ENCODE data around the gene RPS6KB2. TPM values are rescaled to one million over a fixed set of nuclear protein-coding genes. Genes with fewer than 3 reads are reported as not detected.
A peak's percentile ranks its signal among the peaks of the same experiment; 100 is the strongest.

RPS6KB2 gene
- total RNA-seq (10 to 100 TPM; 37.4 to 96.6 (median 47.0) TPM), polyA plus RNA-seq (100 to 1,000 TPM in 1 of 3 donors, 10 to 100 TPM in 2; 36.6 to 111 (median 78.6) TPM)
- long read RNA-seq, donor 1, transcript RPS6KB2-201 (15 exons, 1,733 nt) = major isoform, 16 of 16 reads
- long read RNA-seq, donor 1, partial matches to known transcripts = 0 of 16 reads
- long read RNA-seq, donor 1, other reads (novel, unspliced or antisense) = 0 of 16 reads
- long read RNA-seq, donor 2, partial matches to known transcripts = 0 of 3 reads
- long read RNA-seq, donor 2, other reads (novel, unspliced or antisense) = 0 of 3 reads
- long read RNA-seq, donor 3, transcript RPS6KB2-201 (15 exons, 1,733 nt) = major isoform, 9 of 15 reads
- long read RNA-seq, donor 3, partial matches to known transcripts = 6 of 15 reads
- long read RNA-seq, donor 3, other reads (novel, unspliced or antisense) = 0 of 15 reads
- long read RNA-seq, donor 4, transcript RPS6KB2-201 (15 exons, 1,733 nt) = major isoform, 17 of 26 reads
- long read RNA-seq, donor 4, partial matches to known transcripts = 1 of 26 reads
- long read RNA-seq, donor 4, other reads (novel, unspliced or antisense) = 7 of 26 reads
- long read RNA-seq, donor 5, transcript RPS6KB2-201 (15 exons, 1,733 nt) = major isoform, 57 of 94 reads
- long read RNA-seq, donor 5, partial matches to known transcripts = 8 of 94 reads
- long read RNA-seq, donor 5, other reads (novel, unspliced or antisense) = 28 of 94 reads
- long read RNA-seq, donor 6, partial matches to known transcripts = 3 of 6 reads
- long read RNA-seq, donor 6, other reads (novel, unspliced or antisense) = 1 of 6 reads
- long read RNA-seq, donor 7, transcript RPS6KB2-201 (15 exons, 1,733 nt) = major isoform, 6 of 6 reads
- long read RNA-seq, donor 7, partial matches to known transcripts = 0 of 6 reads
- long read RNA-seq, donor 7, other reads (novel, unspliced or antisense) = 0 of 6 reads
- long read RNA-seq, donor 8, transcript RPS6KB2-201 (15 exons, 1,733 nt) = major isoform, 11 of 11 reads
- long read RNA-seq, donor 8, partial matches to known transcripts = 0 of 11 reads
- long read RNA-seq, donor 8, other reads (novel, unspliced or antisense) = 0 of 11 reads
- long read RNA-seq, donor 9, transcript RPS6KB2-201 (15 exons, 1,733 nt) = major isoform, 5 of 5 reads
- long read RNA-seq, donor 9, partial matches to known transcripts = 0 of 5 reads
- long read RNA-seq, donor 9, other reads (novel, unspliced or antisense) = 0 of 5 reads
- long read RNA-seq, donor 10, transcript RPS6KB2-201 (15 exons, 1,733 nt) = major isoform, 6 of 6 reads
- long read RNA-seq, donor 10, partial matches to known transcripts = 0 of 6 reads
- long read RNA-seq, donor 10, other reads (novel, unspliced or antisense) = 0 of 6 reads

DNA sequence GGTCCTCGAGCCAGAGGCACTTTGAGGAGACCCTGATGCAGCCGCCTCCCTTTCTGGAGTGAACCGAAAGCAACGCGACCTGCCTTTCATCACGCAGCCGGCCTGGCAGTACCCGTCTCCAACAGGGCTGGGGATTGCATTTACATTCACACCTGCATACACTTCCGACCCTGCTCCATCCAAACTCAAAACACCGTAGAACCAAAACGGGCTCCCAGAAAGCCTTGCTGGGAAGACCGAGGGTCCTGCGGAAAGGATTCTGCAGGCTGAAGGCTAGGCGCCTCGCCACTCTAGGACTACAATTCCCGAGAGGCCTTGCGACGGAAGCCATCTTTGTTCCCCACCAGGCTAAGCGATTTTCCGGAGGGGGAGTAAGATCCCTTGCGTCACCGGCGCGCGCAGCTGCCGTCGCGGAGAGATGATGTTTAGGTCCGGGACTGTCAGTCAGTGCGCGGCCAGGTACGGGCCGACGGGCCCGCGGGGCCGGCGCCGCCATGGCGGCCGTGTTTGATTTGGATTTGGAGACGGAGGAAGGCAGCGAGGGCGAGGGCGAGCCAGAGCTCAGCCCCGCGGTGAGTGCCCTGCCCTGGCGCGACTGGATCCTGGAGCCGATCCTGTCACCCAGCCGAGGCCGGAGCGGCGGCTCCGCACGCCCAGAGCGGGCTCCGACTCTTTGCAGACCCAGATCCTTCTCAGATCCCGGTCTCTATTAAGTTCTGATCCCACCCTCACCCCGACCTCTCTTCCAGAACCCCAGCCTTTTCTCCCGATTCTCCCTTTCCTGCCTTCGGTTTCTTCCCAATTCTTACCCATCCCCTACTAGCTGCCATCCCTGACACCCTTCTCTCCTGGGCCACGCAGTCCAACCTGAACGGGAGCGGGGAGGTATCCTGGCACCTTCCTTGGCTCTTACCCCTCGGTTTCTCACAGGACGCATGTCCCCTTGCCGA, at the start of gene RPS6KB2:
Gene RPS6KB2 (plus strand): TSS at position 443 of the 950 bp plus-strand sequence. CDS start 52 bp downstream, at position 495.
- Histone ChIP-seq H3K9me3 (replicated peaks in 1 of 3) (no peaks in the 10 kb centered on the region), H3K27me3 (no peaks in the 10 kb centered on the region), H3K27ac (peak within 1 kb of the TSS; percentile 73 to 94 (median 84)), H3K4me3 (peak within 1 kb of the TSS; percentile 35 to 98 (median 77)), H3K36me3 (replicated peaks in 1 of 2) (peaks cover 0 to 23% of the 10 kb centered on the region in 2 donors), H3K4me1 (replicated peaks in 1 of 2) (peaks cover 15% of the 10 kb centered on the region in 2 donors)
- DNase-seq = peak; percentile 98 to 100 (median 99)
- TF ChIP-seq, protein P1, sequence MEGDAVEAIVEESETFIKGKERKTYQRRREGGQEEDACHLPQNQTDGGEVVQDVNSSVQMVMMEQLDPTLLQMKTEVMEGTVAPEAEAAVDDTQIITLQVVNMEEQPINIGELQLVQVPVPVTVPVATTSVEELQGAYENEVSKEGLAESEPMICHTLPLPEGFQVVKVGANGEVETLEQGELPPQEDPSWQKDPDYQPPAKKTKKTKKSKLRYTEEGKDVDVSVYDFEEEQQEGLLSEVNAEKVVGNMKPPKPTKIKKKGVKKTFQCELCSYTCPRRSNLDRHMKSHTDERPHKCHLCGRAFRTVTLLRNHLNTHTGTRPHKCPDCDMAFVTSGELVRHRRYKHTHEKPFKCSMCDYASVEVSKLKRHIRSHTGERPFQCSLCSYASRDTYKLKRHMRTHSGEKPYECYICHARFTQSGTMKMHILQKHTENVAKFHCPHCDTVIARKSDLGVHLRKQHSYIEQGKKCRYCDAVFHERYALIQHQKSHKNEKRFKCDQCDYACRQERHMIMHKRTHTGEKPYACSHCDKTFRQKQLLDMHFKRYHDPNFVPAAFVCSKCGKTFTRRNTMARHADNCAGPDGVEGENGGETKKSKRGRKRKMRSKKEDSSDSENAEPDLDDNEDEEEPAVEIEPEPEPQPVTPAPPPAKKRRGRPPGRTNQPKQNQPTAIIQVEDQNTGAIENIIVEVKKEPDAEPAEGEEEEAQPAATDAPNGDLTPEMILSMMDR (IDR thresholded peaks at IDR 0.05) = peak in 1 of 6 experiments; percentile 2
- peak; percentile 92 to 94 for TF ChIP-seq POLR2A (IDR thresholded peaks at IDR 0.05)
- intact Hi-C loops (cut with DNase I) = no loop called here
- 0% methylated on average over 47 to 68 of the region's 68 CpGs for WGBS, 4 donors

DNA sequence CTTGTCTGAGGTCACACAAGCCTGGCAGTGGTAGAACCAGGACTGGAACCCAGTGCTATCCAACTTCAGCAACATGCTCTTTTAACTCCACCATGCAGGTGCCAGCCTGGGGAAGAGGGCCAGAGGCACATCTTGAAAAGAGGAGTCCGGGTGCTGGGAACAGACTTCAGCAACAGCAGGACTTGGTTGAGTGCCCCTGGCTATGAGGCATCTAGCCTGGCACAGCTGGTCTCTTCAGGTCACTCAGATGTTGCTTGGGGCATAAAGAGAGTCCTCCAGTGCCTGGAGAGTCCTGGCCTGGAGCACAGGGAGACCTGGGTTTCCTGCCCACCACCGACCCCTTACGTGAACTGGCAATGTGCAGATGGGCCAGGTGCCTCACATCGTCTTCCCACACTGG, 49.8 kb upstream of the RPS6KB2 start:
- 87 to 96% (median 94%) methylated on average over 3 to 4 of the region's 4 CpGs for WGBS, 4 donors
- Histone ChIP-seq H3K4me1 (replicated peaks in 1 of 2) (peaks cover 12 to 14% of the 10 kb centered on the region in 2 donors), H3K27ac (no peak overlapping the region), H3K4me3 (no peak overlapping the region), H3K27me3 (no peaks in the 10 kb centered on the region), H3K36me3 (replicated peaks in 1 of 2) (no peaks in the 10 kb centered on the region), H3K9me3 (replicated peaks in 1 of 3) (no peaks in the 10 kb centered on the region)
- intact Hi-C loops (cut with DNase I) = no loop called here
- TF ChIP-seq POLR2A (IDR thresholded peaks at IDR 0.05) = no peak
- TF ChIP-seq, protein P1 (IDR thresholded peaks at IDR 0.05) = no peak
- no peak for DNase-seq

DNA sequence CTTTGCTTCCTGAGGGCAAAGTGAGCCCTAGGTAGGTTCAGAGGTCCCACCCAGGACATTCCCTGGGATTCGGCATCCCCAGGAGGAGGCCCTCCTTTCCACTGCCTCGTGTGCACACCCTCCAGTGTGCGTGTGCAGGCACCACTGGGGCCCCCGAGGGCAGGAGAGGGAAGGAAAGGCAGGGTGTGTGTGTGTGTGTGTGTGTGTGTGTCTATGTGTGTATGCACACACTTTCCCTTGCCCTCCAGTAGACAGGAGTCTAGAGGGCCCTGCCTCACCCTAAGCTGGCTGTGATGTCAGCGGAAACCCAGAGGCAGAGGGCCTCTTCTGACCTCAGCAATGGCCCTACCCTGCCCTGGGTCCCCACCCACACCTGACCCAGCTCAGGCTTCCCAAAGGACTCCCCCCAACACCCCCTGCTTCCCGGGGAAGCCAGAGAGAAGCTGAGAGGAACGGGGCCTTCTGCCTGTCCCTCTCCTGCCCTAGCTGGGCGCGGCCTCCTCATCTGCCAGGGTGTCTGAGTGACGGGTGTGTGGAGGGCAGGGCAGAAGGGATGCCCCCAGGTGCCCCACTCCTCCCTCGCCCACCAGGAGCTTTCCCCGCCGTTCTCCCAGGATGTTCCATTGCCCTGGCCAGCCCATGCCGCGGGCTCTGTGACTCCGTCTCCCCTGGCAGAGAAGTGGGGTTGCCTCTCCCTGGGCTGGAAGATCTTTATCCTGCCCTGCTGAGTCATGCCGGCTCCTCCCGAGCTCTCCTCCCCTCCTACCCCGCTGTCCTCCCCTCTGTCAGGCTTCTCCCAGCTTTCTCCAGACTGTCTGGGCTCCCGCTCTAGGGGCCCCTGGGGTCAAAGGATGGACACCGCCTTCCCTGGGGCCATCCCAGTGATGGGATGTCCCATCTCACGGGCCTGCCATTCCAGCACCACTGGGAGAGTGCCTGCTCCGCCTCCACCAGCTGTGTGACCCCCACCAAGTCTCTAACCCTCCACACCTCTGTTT, 48.9 kb upstream of the RPS6KB2 start:
- peak in 2 of 7 donors; percentile 39 to 49 for DNase-seq
- intact Hi-C loops (cut with DNase I) = loop anchor here in 1 of 2 donors (5.0 kb wide), 1 partner anchor 32 kb away; no protein-coding TSS in a partner anchor

More for the DNA sequence above, 48.9 kb upstream of the RPS6KB2 start:
- H3K4me1 ChIP-seq (replicated peaks in 1 of 2) = peaks cover 4 to 6% of the 10 kb centered on the region in 2 donors
- H3K9me3 ChIP-seq (replicated peaks in 1 of 3) = no peaks in the 10 kb centered on the region
- no peak overlapping the region for H3K4me3 ChIP-seq
- TF ChIP-seq POLR2A (IDR thresholded peaks at IDR 0.05) = no peak
- TF ChIP-seq, protein P1 (IDR thresholded peaks at IDR 0.05) = no peak
- no peak overlapping the region for H3K27ac ChIP-seq
- no peaks in the 10 kb centered on the region for H3K36me3 ChIP-seq (replicated peaks in 1 of 2)
- H3K27me3 ChIP-seq = no peaks in the 10 kb centered on the region
- 70 to 77% (median 73%) methylated on average over 18 to 23 of the region's 23 CpGs for WGBS, 4 donors
